ENCODE data around the gene ARID3A.
"Not testable (repeated sequence)": the region's sequence is repeated elsewhere in the genome, so short reads cannot be mapped to it uniquely, and the experiment has no call there.

Gene ARID3A

DNA sequence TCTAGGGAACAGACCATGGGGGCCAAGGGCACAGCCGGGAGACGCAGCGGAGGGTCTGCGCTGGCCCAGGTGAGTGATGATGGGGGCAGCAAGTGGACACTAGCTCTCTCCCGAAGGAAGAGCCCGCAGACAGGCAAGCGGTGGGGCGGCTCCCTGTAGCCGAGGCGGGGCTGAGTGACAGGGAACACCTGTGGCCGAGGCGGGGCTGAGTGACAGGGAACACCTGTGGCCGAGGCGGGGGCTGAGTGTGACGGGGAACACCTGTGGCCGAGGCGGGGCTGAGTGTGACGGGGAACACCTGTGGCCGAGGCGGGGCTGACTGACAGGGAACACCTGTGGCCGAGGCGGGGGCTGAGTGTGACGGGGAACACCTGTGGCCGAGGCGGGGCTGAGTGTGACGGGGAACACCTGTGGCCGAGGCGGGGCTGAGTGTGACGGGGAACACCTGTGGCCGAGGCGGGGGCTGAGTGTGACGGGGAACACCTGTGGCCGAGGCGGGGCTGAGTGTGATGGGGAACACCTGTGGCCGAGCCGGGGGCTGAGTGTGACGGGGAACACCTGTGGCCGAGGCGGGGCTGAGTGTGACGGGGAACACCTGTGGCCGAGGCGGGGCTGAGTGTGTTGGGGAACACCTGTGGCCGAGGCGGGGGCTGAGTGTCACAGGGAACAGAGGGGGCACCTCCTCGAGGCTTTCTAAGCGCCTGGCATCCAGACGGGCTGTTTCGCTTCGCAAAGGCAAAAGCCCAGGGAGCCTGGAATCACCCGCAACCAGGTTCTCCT is 34.2 kb upstream of the ARID3A start:
- DNase-seq = not testable (repeated sequence)

DNA sequence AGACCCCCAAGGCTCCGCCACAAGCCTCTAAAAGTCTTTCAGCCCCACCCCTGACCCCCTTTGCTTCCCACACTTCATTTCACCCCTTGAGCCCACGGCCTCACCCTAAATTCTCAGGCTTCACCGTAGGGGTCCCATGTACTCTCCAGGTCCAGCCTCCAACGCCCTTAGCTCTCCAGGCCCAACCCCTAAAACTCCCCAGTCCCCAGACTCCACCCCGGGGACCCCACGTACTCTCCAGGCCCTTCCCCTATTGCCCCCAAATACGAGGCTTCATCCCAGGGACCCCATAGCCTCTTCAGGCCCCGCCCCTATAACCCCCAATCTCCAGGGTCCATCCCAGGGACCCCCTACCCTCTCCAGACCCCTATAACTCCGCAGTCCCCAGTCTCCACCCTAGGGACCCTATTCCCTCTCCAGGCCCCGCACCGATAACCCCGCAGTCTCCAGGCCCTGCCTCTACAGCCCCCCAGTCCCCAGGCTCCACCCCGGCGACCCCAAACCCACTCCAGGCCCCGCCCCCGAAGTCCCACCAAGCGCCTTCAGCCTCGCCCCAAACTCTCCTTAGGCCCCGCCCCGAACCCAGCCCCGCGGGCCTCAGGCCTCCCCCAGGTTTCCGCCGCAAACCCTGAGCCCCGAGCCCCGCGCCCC is 33.5 kb upstream of the ARID3A start:
- DNase-seq = no peak

DNA sequence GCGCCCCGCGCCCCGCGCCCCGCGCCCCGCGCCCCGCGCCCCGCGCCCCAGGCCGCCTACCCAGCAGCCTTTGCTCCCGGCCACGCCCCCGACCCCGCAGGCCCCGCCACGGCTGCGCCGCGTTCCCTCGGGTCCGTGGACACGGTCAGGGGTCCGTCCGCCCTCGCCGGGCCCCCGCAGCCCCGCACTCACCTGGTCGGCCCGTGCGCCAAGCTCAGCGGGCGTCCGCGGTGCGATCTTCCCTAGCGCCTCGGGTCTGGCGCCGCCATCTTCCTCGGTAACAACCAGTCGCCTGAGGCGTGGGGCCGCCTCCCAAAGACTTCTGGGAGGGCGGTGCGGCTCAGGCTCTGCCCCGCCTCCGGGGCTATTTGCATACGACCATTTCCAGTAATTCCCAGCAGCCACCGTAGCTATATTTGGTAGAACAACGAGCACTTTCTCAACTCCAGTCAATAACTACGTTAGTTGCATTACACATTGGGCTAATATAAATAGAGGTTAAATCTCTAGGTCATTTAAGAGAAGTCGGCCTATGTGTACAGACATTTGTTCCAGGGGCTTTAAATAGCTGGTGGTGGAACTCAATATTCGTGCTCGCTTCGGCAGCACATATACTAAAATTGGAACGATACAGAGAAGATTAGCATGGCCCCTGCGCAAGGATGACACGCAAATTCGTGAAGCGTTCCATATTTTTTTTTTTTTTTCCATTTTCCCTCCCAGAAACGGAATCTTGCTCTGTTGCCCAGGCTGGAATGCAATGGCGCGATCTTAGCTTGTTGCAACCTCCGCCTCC is 32.7 kb upstream of the ARID3A start, which contains the start of the genes MED16 and RNU6-9:
TSS of gene MED16 (minus strand) at position 294 of the 796 bp plus-strand sequence. CDS start 2,056 bp downstream, outside the sequence.
TSS of gene RNU6-9 (plus strand) at position 591 of the 796 bp plus-strand sequence.
- peak; percentile 68 for DNase-seq

DNA sequence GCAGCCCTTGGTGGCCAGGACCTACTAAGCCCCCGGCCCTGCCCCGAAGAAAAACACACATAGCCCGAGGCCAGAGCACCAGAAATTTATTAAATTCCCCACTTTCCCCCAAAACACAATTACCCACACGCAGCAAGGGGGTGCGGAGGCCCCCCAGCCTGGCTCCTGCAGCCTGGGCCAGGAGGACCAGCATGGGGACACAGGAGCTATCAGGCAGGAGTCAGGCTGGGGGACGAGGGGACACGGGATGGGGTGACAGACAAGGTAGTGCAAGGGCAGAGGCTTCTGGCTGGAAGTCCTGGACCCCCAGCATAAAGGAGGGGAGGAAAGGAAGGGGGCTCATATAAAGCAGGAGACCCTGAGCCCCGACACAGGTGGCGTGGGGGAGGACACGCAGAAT is 29.4 kb upstream of the ARID3A start:
- no peak for DNase-seq

DNA sequence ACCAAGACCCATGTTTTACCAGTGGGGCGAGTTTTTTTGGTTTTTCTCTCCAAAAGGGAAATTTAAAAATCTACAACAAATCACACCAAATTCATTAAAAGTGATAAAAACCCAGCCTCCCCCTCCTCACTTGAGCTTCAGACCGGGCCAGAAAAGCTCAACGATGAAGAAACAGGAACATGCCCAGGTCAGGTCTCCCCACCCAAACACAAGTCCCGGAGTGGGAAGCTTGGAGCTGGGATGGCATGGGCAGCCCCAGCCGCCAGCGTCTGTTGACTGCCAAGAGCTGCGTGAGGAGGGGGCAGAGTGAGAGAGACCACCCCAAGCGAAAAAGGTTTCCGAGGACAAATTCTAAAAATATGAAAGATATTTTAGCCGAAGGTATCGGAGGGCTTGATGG is 28.8 kb upstream of the ARID3A start:
- DNase-seq = no peak

DNA sequence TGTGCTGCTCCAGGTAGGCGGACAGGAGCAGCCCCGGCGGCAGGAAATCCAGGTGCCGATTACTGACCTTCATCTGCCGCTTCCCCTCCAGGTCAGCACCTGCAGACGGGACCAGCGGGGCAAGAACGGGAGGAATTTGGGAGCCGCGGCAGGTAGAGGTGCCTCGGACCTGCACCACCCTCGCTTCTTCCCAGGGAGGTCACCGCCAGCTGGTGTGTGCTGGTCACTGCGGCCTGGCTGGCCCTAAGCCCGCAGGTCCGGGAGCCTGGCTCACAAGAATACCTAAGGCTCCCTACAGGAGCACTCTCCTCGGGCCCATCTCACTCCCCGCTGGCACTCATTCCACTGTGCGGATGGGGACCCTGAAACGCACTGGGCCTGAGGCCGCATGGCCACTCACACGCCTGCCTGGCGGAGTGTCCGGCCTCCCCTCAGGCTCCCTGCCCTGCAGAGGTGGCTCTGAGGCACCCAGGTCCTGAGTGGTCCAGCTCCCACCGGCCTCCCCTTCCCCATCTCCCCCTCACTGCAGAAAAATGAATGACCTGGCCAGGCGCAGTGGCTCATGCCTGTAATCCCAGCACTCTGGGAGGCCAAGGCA is 28.3 kb upstream of the ARID3A start:
- DNase-seq = no peak

DNA sequence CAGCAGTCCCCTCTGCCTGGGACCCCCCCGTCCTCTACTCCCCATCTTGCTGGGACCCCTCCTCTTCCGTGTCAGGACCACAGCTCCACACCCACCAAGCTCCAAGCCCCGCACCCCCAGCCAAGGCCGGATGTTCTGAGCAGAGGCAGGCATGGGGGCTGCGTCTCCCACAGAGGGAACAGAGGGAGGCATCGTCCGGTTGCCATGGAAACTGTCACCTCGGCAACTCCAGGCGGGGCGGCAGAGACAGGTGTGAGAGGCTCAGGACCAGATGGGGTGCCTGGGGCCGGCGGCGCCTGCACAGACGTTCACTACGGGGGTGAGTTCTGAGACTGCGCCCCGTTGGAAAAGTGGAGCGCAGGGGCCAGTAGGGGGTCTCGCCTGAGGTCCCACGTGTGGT is 27.2 kb upstream of the ARID3A start:
- DNase-seq = no peak

DNA sequence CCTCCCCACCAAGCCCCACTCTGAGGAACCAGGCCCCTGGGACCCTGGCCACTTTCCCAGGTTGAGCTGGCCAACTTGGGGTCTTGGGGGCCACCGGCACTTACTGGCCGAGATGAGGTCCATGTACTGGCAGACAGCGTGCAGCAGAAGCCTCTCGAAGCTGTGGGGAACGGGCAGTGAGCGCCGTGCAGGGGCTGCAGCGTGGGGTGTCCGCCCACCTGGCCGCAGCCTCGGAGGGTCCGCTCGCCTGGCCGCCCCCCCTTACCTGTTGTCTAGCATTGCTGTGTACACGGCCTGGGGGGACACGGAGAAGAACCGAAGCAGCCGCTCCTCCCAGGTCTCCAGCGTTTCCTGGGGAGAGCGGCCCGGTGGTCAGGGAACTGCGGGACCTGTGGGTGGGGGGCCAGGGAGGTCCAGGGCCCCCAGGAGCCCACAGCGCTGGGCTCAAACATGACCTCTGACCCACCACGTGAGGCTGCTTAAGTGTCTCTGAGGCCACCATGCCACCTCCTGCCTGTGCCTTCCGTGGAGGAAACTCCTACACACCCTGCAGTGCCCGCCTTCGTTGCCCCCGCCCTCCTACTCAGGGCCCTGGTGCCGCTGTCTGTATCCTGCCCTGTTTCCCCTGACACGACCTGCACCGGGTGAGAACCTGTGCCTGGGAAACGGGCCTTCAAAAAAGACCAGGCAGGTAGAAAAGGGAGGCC is 26.3 kb upstream of the ARID3A start:
- DNase-seq = no peak

DNA sequence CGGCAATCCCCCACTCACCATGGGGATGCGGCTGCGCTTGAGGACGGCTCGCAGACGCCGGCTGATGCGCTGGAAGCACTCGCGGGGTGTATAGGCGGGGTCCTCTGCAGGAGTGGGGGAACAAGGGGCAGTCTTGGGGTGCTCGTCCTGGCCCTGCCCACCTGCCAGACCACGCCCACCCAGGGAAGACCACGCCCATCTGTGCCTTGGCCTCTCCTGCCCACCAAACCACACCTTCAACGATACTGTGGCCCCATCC is 25.9 kb upstream of the ARID3A start:
- no peak for DNase-seq

DNA sequence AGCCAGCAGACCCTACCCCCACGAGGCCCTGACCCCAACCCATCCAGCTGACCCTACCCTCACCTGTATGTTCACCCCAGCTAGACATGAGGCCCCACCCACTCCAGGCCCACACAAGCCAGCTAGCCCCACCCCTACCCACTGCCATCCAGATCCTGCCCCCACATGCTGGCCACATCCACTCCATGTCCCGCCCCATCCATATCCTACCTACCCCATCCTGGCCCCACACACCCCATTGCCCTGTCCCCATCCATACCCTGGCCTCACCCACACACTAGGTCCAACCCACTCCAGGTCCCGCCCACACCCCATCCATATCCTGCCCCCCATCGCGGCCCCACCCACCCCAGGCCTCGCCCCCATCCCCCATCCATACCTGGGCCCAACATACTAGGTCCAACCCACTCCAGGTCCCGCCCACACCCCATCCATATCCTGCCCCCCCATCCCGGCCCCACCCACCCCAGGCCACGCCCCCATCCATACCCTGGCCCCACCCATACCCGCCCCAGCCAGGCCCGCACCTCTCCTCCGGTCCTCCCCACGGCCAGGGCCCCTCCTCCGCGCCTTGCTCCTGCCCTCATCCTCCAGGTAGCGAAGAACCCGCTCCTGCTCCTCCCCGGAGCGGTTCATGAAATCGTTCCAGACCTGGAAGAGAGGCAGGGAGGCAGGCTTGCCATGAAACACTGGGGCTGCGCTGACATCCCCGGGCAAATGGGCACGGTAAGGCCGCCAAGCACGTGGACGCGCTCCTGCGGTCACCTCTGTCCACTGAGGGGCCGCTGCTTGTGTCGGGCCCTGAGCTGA is 25.3 kb upstream of the ARID3A start:
- no peak for DNase-seq

DNA sequence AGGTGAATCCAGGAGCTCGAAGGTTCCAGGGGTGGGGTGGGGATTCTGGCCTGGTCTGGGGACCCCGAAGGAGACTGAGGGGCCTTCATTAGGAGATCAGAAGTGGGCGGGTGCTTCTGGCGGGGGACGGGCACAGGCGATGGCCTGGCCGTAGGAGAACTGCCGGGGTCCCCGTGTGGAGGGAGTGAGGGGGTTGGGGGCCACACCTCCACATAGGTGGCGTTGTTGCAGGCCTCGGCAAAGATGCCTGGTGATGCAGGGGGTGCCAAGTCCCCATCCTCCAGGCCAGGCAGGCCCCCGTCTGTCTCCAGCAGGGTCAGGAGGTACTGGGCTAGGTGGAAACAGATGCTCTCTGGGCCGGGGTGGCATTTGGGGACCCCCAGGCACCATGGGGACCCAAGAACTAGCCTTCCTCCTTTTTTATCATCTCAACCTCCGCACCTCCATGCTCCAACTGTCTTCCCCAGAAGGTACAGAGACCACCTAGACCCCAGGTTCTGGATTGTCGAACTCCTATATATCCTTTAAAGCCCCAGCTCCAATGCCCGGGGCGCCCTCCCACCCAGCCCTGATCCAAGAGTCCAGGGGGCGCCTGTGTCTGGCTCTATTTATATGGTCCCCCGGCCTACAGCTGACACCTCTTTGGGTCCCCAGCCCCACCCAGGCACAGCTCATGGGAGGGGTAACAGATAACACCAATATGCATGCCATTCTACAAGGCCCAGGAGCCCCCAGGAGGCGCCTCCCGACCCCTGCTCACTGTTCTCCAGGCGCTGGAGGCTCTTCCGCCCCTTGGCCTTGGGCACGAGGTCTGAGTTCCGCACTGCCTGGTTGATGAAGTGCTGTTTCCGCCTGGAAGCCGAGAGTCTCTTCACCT is 24.4 kb upstream of the ARID3A start:
- no peak for DNase-seq

DNA sequence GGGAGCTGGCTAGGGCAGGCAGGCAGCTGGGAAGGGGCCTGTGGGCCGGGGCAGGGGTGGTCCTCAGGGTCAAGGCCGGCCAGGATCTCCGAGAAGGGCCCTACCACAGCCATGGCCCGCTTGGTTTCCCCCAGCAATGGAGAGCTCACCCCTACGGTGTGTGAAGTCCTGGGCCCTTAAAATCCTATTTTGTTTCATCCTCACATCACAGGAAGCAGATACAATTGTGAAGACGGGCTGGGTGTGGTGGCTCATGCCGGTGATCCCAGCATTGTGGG is 23.8 kb upstream of the ARID3A start:
- no peak for DNase-seq

DNA sequence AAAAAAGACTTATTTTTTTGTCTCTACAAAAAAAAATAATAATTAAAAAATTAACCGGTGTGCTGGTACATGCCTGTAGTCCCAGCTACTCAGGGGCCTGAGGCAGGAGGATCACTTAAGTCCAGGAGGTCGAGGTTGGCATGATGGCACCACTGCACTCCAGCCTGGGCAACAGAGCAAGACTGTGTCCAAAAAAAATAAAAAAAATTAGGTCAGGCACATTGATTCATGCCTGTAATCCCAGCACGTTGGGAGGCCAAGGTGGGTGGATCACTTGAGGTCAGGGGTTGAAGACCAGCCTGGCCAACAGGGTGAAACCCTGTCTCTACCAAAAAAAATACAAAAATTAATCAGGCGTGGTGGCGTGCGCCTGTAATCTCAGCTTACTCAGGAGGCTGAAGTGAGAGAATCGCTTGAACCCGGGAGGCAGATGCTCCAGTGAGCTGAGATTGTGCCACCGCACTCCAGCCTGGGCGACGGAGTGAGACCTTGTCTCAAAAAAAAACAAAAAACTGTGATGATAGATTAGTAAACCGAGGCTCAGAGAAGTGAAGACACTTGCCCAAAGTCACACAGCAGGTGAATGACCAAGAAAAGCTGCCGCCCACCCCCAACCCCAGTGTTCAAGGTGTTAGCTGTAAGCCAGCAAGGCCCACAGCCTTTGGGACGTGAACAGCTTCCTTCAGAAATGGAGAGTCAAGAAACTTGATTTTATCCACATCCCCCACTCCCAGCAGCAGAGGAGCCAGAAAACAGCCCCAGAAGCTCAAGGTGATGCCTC is 23.2 kb upstream of the ARID3A start:
- no peak for DNase-seq

DNA sequence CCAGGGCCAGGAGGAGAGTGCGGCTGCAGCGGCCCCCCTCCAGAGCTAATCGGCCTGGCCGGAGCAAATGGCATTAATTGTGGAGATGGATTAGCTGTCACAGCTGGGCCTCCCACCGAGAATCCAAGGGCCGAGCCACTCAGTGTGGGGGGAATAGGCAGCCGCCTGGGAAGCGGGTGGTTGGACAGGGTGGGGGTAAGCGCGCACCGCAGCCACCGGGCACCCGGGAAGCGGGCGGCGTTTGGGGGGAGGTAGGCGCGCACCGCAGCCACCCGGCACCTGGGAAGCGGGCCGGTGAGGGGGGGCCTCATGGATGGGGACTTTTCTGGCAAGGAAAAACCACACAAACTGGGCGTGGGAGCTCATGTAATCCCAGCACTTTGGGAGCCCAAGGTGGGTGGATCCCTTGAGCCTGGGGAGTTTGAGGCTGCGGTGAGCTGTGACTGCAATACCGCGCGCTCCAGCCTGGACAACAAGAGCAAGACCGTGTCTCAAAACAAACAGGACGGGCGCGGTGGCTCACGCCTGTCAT is 22.5 kb upstream of the ARID3A start:
- DNase-seq = no peak

DNA sequence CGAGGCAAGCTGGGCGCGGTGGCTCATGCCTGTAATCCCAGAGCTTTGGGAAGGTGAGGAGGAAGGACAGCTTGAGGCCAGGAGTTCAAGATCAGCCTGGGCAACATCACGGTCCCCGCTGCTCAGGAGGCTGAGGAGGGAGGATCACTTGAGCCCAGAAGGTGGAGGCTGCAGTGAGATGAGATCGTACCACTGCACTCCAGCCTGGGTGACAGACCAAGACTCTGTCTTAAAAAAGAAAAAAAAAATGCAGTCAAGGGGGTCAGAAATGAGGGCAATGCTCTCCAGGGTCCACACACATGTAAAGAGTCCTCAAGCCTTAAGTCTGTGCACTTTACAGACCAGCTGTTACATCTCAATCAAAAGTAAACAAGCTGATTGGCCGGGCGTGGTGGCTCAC is 21.3 kb upstream of the ARID3A start:
- DNase-seq = no peak

DNA sequence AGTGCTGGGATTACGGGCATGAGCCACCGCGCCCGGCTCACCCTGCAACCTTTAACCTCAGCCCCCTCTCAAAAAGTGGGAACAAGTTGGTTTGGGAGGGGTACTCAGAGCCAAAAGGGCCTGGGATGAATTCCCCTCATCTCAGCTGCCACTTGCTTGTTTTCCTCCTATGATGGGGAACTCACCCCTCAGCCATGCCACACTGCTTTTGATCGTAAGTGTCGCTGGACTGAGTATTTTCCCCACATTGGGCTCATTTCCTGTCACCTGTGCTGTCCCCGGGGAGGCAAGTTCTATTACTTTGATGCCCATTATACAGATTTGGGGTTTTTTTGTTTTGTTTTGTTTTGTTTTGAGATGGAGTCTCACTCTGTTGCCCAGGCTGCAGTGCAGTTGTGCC is 19.4 kb upstream of the ARID3A start:
- DNase-seq = no peak

DNA sequence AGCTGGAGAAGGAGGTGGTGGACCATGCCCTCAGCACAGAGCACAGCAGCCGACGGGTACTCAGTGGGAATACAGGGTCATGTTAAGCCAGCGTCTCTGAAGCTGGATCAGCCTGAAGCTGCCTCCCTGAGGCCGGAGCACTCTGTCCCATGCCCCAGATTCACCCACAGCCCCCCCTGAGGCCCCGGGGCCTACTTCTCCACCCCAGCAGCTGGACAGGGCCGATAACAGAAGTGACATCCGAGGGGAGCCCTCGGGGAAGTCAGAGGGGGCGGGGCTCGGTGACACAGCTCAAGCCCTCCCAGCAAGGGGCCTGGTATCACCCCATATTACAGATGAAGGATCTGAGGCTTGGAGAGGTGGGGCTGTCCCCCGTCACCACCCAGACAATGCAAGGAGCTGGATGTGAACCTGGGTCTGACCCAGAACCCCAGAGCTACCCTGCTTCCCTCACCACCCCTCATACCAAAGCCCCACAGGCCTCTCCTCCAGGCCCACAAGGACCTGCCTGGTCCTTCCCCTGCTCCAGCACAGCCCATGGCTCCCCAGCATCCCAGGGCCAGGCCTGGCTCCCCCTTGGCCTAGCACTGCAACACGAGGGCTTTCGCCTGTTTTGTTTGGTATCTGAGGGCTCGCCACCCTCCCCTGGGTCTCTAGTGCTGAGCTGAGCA is 18.5 kb upstream of the ARID3A start:
- no peak for DNase-seq

DNA sequence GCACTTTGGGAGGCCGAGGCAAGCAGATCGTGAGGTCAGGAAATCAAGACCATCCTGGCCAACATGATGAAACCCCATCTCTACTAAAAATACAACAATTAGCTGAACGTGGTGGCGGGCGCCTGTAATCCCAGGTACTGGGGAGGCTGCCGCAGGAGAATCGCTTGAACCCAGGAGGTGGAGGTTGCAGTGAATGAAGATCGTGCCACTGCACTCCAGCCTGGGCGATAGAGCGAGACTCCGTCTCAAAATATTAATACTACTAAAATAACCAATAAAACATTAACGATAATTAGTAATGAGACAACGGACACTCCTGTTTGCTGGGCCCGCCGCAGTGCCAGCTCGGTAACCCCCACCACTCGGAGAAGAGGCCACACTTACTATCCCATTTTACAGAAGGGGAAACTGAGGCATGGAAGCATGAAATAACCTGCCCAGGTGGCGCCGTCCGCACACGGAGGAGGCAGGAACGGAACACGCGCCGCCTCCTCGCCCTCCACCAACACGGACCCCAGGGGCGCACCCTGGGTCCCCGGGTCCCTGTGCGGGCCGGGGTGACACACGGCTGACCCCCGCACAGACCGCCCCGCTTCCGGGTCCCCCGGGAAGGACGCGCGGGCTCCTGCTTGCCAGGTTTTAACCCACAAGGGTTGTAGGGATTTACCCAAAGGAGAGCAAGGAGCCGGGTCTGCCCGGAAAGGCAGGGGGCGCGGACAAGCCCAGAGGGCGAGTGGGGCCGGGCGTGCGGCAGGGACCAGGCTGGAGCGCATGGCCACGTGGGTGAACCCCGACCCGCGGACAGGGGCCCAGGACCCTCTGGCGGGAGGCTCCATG is 14.4 kb upstream of the ARID3A start:
- no peak for DNase-seq
